NCI-H146 treated with DMSO at 0.1 percent for 48 hours (cell line): ENCODE data around the gene AOPEP.

Experiments
- DNase-seq: peaks from one replicate; lab custom pipeline; 2025; ENCODE audit not compliant: unreplicated experiment; lab: John Stamatoyannopoulos, UW

Gene AOPEP

DNA sequence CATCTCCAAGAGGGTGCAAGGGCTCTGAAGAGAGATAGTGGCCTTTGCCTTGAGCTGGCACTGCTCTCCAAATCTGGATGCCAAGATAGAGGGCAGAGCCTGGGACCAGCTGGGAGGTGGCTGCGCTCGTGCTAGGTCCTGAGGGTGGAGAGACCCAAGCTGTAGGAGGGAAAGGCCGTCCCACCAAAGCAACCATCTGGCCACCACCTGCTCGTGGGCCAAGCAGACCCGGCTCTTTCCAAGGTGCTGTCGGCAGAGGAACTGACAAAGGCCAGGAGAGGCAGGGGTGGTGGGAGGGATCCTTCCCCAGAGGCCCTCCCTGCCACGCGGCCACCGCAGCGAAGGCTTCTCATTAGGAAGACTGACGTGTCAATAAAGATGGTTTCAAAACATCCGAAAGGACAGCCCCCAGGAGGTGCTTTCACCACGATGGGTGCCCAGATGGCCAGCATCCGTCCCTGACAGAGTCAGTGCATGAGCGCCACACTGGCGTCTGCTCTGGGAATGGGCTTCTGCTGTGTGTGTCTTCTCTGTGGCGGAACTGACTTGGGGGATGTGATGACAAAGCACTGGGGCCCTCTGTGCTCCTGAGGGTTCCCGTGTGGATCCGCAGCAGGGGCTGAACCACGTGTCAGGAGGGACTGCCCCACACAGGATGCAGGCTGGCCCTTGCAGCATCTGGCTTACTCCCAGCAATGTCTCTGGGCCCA lies 377.5 kb downstream of the AOPEP start:
- DNase-seq = no peak

GRCh38 chr9:95104581-95104960 lies 378.1 kb downstream of the AOPEP start:
- DNase-seq = no peak

DNA sequence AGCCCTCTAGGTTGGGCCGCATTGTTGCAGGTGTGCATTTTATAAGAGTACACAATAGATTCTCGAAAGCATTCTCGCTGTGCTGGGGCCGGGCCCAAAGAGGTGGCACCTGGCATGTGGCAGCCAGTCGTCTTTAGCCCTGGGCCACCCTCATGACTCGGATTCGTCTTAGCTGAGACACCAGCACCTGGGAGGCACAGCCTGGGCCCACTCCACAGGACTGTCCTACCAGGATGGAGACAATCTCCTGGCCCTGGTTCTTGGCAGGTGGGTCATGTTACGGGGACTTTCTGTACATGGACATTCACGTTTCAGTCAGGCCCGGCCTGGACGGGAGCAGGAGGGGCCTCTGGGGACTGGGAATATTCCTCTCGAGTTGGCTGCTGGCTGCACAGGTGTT lies 378.5 kb downstream of the AOPEP start:
- no peak for DNase-seq

DNA sequence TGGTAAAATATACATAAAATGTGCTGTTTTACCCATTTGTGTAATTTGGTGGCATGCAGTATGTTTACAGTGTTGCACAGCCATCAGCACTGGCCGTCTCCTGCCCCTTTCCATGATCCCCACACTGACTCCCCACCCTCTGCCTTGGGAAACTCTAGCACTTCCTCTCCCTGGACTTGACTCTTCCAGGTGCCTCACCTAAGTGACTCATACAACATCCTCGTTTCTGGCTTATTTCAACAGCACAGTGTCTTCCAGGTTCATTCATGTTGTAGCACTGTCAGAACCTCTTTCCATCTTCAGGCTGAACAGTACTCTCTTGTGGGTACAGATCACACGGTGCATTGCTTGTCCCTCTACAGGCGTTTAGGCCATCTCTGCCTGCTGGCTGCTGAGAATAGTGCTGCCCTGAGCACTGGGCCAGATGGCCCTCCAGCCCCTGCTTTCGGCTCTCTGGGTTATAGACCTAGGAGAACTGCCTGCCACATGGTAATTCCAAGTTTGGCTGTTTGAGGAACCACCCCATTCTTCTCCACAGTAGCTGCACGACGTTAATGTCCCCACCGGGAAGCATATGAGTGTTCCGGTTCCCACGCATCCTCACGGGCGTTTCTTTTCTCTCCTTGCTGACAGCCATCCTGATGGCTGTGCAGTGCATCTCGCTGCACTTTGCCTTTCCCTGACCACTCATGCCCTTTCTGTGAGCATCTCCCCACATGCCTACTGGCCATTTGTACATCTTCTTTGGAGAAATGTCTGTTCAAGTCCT lies 379.2 kb downstream of the AOPEP start:
- no peak for DNase-seq

DNA sequence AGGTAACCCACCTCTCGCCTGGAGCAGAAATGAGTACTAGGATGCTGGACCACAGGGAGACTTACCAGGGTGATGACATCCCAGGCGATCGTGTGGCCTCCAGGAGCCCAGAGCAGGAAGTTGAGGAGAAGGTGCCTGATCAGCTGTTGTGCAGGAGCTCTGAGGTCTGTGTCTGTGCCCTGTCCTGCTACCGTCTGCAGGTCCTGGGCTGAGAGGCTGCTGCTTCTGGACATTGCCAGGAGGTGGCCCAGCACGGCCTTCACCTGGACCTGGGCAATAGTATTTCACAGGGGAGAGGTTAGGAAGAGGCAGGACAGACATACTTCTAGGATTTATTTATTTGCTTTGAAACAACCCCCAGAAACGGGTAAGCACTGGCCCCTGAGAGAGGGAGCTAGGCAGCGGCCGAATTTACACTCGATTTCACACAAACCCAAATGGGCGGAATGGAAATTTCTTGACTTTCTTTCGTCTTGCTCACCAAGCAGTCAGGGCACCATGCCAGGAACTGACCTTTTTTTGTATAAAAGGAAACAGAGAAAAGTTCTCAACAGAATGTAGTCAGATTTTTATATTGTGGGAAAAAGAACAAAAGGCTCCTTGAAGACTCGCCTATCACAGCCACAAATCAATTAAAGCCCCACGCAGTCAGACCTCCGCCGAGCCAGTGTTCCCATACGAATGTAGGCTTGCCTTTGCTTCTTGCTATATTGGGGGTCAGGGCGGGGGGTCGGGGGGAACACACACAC lies 380.7 kb downstream of the AOPEP start:
- no peak for DNase-seq

GRCh38 chr9:95107976-95108375 lies 381.5 kb downstream of the AOPEP start:
- DNase-seq = no peak

DNA sequence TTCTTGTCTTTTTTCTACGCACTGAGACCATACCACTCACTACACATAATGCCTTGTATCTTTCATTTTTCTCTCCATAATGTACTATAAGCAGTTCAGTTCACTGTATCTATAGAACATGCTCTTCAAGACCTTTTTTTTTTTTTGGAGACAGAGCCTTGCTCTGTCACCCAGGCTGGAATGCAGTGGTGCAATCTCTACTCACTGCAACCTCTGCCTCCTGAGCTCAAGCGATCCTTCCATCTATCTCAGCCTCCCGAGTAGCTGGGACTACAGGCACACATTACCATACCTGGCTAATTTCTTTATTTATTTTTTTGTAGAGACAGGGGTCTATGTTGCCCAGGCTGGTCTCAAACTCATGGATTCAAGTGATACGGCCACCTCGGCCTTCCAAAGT lies 382.3 kb downstream of the AOPEP start:
- no peak for DNase-seq

GRCh38 chr9:95109456-95109855 lies 383.0 kb downstream of the AOPEP start:
- no peak for DNase-seq

GRCh38 chr9:95110921-95111525 lies 384.5 kb downstream of the AOPEP start:
- no peak for DNase-seq

DNA sequence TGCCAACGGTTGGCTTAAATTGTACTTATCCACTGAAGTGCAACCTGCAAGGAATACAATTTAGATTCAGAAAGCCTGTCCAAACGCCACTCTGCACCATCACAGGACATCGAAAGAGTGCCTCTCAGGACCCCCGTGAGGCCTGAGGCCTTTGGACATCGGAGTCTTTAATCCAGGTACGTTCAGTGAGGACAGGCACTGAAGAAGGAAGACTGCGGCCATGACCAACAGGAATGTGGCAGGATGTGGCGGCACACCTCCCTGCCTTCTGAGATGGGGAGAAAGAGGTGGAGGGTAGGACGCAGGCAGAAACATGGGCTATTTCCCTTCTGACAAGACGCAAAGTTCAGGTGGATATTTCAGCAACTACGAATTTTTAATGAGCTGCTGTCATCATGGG lies 385.2 kb downstream of the AOPEP start:
- no peak for DNase-seq

DNA sequence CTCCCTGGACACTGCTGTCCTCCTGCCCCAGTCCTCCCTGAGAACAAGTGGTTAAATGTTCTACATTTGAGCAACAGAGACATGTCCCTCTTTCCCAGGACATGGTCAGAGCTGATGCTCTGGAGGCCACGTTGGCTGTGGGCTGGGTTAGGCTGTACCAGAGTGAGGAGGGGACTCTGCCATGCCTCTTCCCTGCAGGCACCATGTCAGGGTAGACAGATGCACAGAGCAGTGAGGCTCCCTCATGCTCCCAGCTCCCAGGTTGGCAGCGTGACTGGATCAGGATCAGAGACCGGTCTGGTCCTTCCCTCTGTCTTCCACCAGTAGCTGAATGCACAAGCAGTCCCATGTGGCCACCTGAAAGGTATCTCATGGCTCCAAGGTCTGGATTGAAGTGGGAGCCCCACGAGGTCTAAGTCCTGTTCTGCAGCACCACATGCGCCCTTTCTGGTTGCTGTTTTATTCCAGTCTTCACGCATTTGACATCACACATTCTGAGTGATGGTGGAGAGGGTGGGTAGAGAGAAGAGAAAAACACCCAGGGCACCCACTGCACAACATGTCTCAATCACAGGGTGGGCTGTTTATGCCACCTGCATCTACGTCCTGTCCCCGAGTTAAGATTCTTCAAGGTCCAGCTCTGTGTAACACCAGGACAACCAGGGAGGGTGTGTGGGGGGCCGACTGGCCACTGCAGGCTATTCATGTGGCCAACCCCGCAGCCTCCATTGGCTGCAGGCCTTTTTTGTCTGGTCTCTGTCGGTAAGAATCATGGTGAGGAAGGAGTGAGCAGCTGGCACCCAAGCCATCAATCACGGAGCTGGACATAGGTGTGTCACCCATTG lies 386.2 kb downstream of the AOPEP start:
- no peak for DNase-seq

DNA sequence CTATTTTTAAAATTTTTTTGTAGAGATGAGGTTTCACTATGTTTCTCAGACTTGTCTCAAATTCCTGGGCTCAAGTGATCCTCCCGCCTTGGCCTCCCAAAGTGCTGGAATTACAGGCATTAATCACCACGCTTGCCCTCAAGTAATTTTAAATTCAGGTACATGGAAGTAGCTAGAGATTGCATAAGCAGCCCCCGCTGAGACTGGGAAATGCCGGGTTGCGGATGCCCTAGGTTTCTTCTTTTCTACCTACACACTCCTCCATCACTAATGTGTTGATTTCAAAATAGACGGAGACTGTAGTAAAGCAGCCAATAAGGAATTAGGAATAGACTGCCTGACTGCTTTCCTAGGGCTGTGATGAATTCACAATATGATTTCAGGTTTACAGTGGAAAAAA lies 388.6 kb downstream of the AOPEP start:
- no peak for DNase-seq

DNA sequence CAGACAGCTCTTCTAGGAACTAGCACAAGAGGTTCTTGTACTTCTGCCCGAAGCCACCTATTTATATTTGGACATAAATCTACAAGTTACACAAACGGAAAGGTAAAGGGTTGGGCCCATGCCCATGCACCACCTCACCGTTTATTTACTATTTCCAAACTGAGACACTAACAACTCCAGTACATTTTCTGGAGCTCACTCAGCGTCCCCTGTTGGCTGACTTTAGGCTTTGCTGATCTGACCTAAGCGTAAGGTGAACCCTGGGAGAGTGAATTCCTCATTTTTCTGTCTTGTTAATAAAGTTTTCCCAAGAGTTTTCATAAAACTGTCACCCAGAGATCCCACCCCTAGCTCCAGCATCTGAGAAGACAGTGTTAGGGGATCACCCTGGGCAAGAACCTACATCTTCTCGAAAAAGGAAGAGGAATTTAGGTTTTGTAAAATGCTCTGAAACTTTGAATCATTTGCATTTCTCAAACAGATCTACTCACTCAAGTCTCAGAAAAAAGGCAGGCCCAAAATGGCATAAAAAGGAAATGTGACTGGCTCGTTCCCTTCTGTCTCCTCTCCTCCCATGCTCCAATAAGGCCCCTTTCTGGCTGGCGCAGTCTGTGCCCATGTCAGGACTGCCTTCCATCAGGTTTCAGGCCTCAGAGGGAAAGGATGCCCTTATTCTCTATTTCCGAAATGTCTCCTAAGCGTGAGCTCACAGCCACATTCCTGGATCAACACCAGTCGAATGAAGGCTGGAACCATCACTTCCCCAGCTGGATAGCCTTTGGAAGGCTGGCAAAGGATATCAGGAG lies 389.7 kb downstream of the AOPEP start:
- DNase-seq = no peak

DNA sequence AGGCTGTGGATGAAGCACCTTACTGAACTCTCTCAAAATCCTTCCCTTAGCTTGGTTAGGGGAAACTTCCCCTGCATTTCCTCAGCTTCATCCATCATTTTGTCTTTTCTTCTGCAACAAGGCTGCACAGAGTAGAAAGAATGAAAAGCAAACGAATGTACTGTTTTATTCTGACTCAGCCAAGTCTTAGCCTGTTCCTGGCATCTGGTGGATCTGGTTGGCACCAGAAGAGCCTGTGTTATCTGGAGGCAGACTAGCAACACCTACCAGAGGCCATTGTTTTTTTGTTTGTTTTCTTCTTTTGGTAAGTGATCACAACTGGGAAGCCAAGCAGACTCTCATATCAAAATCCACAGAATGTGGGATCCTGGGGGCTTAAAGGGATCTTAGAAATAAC lies 390.3 kb downstream of the AOPEP start:
- DNase-seq = no peak

GRCh38 chr9:95118596-95118995 lies 392.1 kb downstream of the AOPEP start:
- no peak for DNase-seq

DNA sequence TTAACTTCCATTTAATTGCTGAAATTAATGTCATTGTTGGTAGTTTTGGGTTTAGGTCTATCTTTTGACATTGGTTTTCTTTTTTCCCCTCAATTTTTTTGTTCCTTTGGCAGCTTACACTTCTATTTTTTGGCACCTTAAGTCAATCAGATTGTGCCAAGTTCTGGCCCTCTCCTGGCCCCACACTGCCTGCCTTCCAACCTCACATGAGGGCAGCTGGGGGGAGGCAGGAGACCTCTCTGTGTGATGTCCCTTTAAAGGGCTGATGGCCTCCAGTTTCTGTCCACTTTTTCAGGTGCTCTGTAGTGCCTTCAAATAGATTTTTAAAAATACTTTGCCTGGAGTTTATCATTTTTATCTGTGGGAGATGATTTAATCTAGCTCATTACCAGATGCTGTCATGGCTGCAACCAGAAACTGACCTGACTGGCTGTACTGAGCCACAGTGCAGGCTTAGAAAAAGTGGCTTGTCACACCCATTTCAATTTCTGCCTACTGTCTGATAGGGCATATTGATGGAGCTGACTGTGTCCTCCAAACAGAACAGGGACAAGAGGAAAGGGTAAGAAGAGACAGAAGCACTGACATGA lies 394.4 kb downstream of the AOPEP start:
- DNase-seq = no peak

DNA sequence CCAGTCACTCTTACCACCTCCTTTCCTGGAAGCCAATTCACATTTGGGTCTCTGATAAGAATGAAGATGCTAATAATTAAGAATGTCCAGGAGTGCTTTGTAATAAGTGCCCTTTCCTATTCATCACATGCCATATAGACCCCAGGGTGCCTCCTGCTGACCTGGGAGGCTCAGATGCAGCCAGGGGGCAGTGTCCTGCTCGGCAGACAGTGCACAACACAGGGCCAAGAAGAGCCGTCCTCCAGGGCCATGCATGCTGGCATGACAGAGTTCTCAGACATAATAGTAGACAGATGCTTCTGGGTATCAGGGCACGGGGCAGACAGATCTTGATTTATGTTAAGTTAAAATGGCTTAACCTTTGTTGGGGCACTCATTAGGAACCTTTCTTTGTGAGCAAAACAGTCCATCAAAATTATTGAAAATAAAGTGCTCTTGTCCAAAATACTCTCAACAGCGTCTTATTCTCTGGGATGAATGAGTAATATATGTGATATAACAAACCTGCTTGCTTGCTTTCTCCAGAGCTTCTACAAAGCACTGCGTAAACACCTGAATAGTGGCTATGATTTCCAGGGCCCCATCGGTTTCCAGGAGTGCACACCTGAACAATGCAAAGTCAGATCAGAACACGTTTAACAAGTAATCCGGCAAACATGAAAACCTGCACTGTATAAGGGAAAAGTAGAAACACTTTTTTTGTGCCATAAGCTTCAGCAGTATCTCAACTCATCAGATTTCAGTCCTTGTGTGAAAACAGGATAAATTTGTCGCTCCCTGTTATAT lies 398.3 kb downstream of the AOPEP start:
- DNase-seq = no peak

DNA sequence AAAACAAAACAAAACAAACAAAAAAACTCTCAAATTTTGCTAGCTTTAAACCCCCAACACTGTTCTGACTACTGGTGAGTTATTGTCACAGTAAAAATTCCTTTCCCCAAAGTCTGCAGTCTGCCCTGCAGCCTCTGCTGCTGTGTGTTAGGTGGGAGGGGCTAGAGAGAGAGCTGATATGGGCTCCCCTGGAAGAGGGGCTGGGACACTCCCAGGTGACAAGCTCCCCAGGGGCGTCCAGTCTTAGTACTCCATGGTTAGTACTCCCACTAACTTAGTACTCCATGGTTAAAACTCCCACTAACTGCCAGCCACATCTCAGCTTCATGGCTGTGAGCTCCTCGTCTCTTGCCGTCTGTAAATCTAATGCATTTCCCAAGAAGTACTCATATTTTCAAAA lies 399.2 kb downstream of the AOPEP start:
- no peak for DNase-seq

GRCh38 chr9:95126739-95127138 lies 400.2 kb downstream of the AOPEP start:
- no peak for DNase-seq
